ENCODE results near the gene THOP1.

- TF ChIP-seq POLR2AphosphoS5 (IDR thresholded peaks at IDR 0.05; ENCODE audit: low read depth, low read length) (no peak), CTCF (IDR thresholded peaks at IDR 0.05) (no peak), REST (IDR thresholded peaks at IDR 0.05; ENCODE audit: insufficient read depth in 1 of 2, low read depth in 2 of 2, low read length in 1 of 2) (no peak)
Observed at GRCh38 chr19:2761876-2762782, 23.2 kb upstream of the THOP1 start.

All from Panc1 (cell line).